HG03565 (cell line): ENCODE measurements around the gene CD109.
"Not testable (repeated sequence)": the region's sequence is repeated elsewhere in the genome, so short reads cannot be mapped to it uniquely, and the experiment has no call there.

Experiments used
- ATAC-seq: cut with Tn5 transposase; IDR thresholded peaks from one replicate; pipeline ENCODE4 v1.9.1; 2021; ENCODE audit warnings: mild to moderate bottlenecking, moderate library complexity; ENCODE audit not compliant: unreplicated experiment

The CD109 gene

DNA sequence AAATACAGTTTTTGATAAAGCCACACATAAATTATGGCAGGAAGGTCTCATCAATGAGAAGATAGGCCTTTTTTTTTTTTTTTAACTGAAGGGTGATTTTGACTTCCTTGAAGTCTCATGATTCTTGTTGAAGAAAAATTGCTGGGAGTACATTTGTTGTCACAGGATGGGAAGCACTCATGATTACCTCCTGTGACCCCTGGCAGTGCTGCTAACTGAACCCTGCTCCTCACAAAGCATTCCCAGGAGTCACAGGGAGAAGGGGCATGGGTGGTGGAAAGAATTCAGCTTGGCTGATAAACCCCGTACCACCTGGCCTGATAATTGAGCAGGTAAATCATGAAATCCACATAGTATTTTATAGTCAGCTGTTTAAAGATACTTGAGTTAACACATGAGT lies 86.9 kb downstream of the CD109 start:
- ATAC-seq = no peak

- ATAC-seq = no peak
Observed at GRCh38 chr6:73784726-73785505, 88.9 kb downstream of the CD109 start.

DNA sequence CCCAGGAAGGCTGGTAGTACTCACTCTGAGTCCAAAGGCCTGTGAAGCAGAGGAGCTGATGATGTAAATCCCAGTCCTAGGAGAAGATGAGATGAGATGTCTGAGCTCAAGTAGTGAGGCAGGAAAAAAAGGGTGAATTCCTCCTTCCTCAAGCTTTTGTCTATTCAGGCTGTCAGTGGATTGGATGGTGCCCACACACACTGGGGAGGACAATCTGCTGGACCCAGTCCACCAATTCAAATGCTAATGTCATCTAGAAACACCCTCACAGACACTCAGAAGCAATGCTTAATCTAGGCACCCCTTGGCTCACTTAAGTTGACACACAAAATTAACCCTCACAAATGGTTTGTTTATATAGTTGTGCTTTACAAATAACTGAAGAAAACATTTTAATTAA lies 94.6 kb downstream of the CD109 start:
- ATAC-seq = no peak

DNA sequence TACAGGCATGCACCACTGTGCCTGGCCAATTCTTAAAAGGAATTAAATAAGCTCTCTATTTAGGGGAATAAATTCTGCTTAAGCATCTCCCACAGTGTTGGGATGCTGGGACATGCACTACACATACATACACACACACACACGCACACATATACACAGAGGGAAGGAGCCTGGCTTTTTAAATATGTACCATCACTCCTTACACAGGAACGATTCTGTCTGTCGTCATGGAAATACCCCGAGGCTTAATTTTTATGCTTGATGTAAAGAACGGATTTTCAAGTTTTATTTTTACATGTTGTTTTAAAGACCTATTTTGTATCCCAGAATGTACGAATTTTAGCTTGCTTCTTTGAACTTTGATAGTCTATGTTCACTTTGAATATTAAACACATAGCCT lies 95.3 kb downstream of the CD109 start:
- no peak for ATAC-seq

- no peak for ATAC-seq
Observed at GRCh38 chr6:73792738-73793137, 96.7 kb downstream of the CD109 start.

DNA sequence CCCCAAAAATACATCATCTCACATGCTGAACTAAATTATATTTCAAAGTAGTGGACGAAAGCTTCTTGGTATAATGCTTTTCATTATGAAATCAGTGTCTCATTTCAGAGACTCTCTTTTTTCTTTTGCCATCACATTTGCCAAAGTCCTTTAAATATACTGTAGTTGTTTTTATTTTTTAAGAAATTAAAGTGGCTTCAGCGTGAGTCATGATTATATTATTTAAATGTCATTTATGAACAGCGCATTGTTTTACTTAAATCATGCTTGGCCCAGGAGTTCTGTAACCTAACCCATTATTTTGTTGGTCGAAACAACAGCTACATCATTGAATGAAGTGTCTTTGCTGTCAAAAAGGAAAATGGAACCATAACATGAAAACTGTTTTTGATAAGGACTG lies 100.9 kb downstream of the CD109 start:
- ATAC-seq = no peak

DNA sequence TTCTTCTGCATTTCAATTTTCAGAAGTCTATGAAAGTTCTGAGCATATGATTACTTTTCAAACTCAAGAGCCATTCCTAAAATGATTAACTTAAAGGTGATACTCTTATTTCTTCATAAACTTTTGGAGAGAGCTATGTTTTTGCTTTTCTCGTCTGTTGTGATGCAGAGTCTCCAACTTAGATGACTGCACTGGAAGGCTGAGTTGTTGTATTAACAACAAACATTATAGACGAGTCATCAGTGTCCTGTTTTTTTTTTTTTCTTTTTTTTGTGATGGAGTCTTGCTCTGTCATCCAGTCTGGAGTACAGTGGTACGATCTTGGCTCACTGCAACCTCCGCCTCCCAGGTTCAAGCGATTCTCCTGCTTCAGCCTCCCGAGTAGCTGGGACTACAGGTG lies 101.9 kb downstream of the CD109 start:
- ATAC-seq = no peak

GRCh38 chr6:73798592-73798991 lies 102.6 kb downstream of the CD109 start:
- ATAC-seq = peak; percentile 93

DNA sequence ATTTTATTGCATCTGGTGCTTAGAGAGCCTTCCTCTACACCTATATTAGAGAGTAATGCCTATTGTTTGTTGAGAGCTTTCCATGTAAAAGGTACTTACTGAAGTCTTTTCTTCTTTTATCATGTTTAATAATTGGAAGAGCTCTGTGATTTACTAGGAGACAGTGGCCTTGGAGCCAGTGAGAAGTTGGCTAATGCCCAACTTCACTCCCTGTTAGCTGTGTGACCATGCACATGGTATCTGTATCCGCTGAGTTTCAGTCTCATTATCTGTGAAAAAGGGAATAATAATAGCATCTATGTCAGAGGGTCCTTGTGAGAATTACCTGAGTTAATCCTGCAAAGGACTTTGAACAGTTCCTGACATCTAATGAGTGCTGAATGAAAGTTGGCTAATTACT lies 105.0 kb downstream of the CD109 start:
- no peak for ATAC-seq

DNA sequence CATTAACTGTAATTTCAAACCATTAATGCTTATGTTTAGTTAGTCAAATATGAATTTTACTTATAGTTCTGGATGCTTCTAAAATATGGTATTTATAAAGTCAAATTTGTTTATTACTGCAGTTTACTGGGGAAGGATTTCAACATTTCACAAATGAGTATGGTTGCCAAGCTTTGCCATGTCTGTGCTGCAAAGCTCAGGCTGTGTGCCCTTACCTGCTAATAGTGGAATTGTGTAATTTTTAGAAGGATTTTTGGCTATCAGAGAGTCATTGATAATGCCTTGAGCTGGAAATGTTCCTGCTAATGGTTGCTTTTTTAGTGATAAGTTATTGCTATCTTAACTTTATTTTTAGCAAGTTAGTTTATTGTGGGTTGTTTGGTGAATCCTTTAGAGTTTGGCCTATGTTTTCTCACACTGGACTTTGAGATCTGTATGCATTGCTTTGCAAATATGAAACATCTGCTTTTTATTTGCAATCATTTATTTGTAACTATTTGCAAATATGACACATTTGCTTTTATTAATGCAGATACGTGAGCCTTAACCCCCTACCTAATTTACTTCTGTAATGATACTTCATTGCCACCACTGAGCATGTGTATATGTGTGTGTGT lies 105.8 kb downstream of the CD109 start:
- ATAC-seq = no peak

DNA sequence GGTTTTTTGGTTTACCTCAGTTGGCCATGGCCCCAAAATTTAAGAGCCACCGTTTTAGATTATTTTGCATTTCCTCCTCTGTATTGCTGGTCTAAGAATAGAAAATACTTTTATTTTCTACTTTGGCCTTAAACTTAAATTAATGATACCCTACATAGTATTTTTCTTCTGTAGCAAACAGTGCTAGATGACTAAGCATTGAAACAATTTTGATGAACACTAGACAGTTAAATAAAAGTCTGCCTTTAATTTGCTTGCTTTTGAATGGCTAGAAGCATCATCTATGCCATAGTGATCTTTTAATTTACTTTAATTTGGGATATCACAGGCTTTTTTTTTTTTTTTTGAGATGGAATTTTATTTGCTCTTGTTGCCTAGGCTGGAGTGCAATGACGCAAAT lies 106.4 kb downstream of the CD109 start:
- ATAC-seq = no peak

DNA sequence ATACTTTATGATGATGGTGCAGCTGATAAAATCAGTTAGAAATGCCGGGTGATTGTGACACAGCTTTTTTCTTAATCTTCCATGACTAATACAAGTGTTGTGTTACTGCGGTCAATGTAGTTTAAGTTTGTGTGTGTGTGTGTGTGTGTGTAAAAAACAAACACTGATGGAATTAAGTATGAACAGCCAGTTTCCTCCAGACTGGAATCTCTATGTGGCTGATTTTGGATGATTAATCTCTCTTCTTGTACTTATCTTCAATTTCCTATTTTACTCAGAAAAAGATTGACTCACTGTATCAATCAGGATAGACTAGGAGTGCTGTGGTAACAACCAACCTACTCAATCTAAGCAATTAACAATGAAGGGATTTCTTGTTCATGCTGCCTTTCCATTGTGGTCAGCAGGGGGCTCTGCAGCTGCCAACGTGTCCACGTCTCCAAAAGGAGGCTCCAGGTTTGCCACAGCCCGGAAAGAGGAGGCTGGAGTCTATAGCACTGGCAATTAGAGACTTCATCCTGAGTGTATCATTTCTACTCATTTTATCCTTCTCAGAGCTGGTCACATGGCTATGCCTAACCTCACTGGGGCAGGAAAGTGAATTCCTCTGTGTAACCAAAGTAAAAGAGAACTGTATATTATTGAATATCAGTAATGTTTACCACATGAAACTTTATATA lies 107.7 kb downstream of the CD109 start:
- ATAC-seq = no peak

- ATAC-seq = not testable (repeated sequence)
Observed at GRCh38 chr6:73805221-73805620, 109.2 kb downstream of the CD109 start.

- ATAC-seq = not testable (repeated sequence)
Observed at GRCh38 chr6:73805982-73806381, 110.0 kb downstream of the CD109 start.

- no peak for ATAC-seq
Observed at GRCh38 chr6:73811706-73812105, 115.7 kb downstream of the CD109 start.

GRCh38 chr6:73817253-73817652 lies 121.2 kb downstream of the CD109 start:
- ATAC-seq = no peak

- no peak for ATAC-seq
Observed at GRCh38 chr6:73823046-73823735, 127.2 kb downstream of the CD109 start.

DNA sequence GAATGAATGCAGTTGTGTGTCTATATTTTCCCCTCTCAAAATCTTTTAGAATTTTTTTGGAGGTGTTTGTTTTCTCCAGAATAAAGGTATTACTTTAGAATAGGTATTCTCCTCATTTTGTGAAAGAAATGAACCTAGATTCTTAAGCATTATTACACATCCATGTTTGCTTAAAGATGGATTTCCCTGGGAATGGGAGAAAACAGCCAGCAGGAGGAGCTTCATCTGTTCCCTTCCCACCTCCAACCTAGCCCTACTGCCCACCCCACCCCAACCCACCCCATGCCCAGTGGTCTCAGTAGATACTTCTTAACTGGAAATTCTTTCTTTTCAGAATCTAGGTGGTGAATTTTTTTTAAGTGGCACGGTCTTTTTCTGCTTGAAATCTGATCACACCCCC lies 127.8 kb downstream of the CD109 start:
- no peak for ATAC-seq

GRCh38 chr6:73826571-73826970 lies 130.6 kb downstream of the CD109 start:
- no peak for ATAC-seq

- no peak for ATAC-seq
Observed at GRCh38 chr6:73830119-73830518, 134.1 kb downstream of the CD109 start.

DNA sequence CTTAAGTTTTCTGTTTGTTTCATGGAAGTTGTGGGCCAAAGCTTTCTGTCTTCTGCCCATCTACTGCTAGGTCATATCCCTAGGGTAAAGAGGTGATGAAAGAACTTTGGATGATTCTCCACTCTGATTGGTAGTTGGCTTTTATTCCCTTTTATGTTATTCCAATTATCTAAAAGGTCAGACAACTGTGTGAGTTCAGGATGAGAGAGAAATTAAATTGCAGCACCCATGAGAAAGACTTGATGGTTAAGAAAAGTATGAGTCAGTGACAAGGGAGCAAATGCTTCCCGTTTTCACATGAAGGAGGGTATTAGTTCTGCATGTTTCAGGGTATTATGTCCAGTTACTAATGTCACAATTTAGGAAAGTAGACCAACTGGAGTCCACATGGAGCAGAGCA lies 136.3 kb downstream of the CD109 start:
- ATAC-seq = no peak

DNA sequence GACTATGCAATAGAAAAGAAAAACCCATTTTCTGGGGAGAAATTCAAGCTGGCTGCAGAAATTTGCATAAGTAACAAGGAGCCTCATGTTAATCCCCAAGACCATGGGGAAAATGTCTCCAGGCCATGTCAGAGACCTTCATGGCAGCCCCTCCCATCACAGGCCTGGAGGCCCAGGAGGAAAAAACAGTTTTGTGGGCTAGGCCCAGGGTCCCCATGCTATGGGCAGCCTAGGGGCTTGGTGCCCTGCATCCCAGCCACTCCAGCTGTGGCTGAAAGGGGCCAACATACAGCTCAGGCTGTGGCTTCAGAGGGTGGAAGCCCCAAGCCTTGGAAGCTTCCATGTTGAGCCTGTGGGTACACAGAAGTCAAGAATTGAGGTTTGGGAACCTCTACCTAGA lies 148.7 kb downstream of the CD109 start:
- not testable (repeated sequence) for ATAC-seq
